Esophagus muscularis mucosa (tissue), 4 donors: ENCODE measurements around the gene RELB. TPM values are rescaled to one million over a fixed set of nuclear protein-coding genes. Genes with fewer than 3 reads are reported as not detected.

Source experiments
- DNase-seq: peaks from one replicate; pipeline ENCODE4 v3.0.0-alpha.2; 2017; ENCODE audit errors: extremely low spot score
- H3K27ac ChIP-seq, 4 donors: fragments of 200-600 bp; sonication (generic); replicated peaks in 1 of 4; 1 replicate in 3 of 4; 2 replicates in 1 of 4; pipeline ENCODE4 v1.5.1; 2016 to 2019; ENCODE audit warnings: mild to moderate bottlenecking in 1 of 4
- H3K27me3 ChIP-seq, 4 donors: fragments of 200-600 bp; sonication (generic); one replicate each; pipeline versions ENCODE4 v1.5.1 to v1.6.0; 2016 to 2019
- H3K36me3 ChIP-seq, 4 donors: fragments of 200-600 bp; sonication (generic); one replicate each; pipeline ENCODE4 v1.5.1; 2016 to 2019
- H3K4me1 ChIP-seq, 4 donors: fragments of 200-600 bp; sonication (generic); one replicate each; pipeline ENCODE4 v1.5.1; 2016 to 2019
- H3K4me3 ChIP-seq, 4 donors: fragments of 200-600 bp; sonication (generic); 1 replicate in 2 of 4; 2 replicates in 2 of 4; pipeline ENCODE4 v1.5.1; 2016 to 2019; ENCODE audit warnings: mild to moderate bottlenecking in 4 of 4, moderate library complexity in 1 of 4
- H3K9me3 ChIP-seq, 4 donors: fragments of 200-600 bp; sonication (generic); 1 replicate in 3 of 4; 2 replicates in 1 of 4; pipeline ENCODE4 v1.5.1; 2016 to 2019
- CTCF ChIP-seq, 3 experiments: fragments of 200-600 bp in 2 of 3; fragments of 450-650 bp in 1 of 3; sonication (generic) in 2 of 3; IDR thresholded peaks; one replicate each; pipeline ENCODE4 v1.5.1; 2017 to 2019; ENCODE audit warnings: antibody characterized with exemption in 3 of 3, mild to moderate bottlenecking in 2 of 3, moderate library complexity in 1 of 3
- EP300 ChIP-seq: sonication (generic); formaldehyde crosslinking; IDR thresholded peaks from one replicate; pipeline ENCODE4 v1.6.1; 2017; ENCODE audit warnings: antibody characterized with exemption
- POLR2A ChIP-seq: fragments of 450-650 bp; IDR thresholded peaks from one replicate; pipeline ENCODE4 v1.6.1; 2017; ENCODE audit warnings: antibody characterized with exemption, moderate library complexity, mild to moderate bottlenecking, low read depth
- POLR2AphosphoS5 ChIP-seq, 2 donors: sonication (generic); formaldehyde crosslinking; IDR thresholded peaks; one replicate each; pipeline ENCODE4 v1.6.1; 2017; ENCODE audit warnings: antibody characterized with exemption in 2 of 2
- WGBS: methylation state at CpG from one replicate; pipeline ENCODE4 v1.1.5; 2018; 5-methylcytosine and 5-hydroxymethylcytosine counted together
- intact Hi-C: fragments of 100-400 bp; cut with DNase I; formaldehyde crosslinking; loops from one replicate; pipeline ENCODE4 v1.15.1; 2023
- total RNA-seq, 4 donors: library from RNA; depleted of rRNA; stranded (reverse); fragments of >200 nt; gene quantifications; one replicate each; pipeline versions ENCODE4 v1.1.0 to v1.2.1, GENCODE V29; 2016

RELB gene
- total RNA-seq, 4 donors from 2014 or later, result 5.8 to 15.9 (median 7.5) TPM

- intact Hi-C loops, result no loop called here
- DNase-seq, result no peak
- H3K27ac ChIP-seq, result no peak overlapping the region
- H3K36me3 ChIP-seq, result peaks cover 5 to 67% (median 21%) of the 10 kb centered on the region in 4 donors
- no peaks in the 10 kb centered on the region for H3K9me3 ChIP-seq
- peaks cover 0 to 5% (median 0%) of the 10 kb centered on the region in 4 donors for H3K4me1 ChIP-seq
- TF ChIP-seq EP300 (no peak), POLR2AphosphoS5 (IDR thresholded peaks at IDR 0.05) (no peak), CTCF (IDR thresholded peaks at IDR 0.05) (no peak), POLR2A (no peak)
- no peak overlapping the region for H3K4me3 ChIP-seq
- H3K27me3 ChIP-seq, result no peaks in the 10 kb centered on the region
- 94% methylated on average over 38 of the region's 42 CpGs for WGBS
Measured at GRCh38 chr19:45011959-45012358, 10.7 kb downstream of the RELB start.

- DNase-seq, result no peak
- Histone ChIP-seq H3K9me3 (no peaks in the 10 kb centered on the region), H3K4me3 (no peak overlapping the region), H3K4me1 (peaks cover 0 to 7% (median 0%) of the 10 kb centered on the region in 4 donors), H3K27ac (peak overlapping the region in 1 of 4 donors; percentile 1), H3K27me3 (no peaks in the 10 kb centered on the region), H3K36me3 (peaks cover 5 to 59% (median 19%) of the 10 kb centered on the region in 4 donors)
- intact Hi-C loops, result no loop called here
- WGBS, result 65% methylated on average over 13 of the region's 13 CpGs
- peak; percentile 44 to 60 (median 58) for TF ChIP-seq CTCF (IDR thresholded peaks at IDR 0.05)
- TF ChIP-seq POLR2AphosphoS5 (IDR thresholded peaks at IDR 0.05), result no peak
Measured at GRCh38 chr19:45016388-45017314, 15.4 kb downstream of the RELB start.

- peaks cover 0 to 7% (median 0%) of the 10 kb centered on the region in 4 donors for H3K4me1 ChIP-seq
- no peak for TF ChIP-seq POLR2A
- no peak for TF ChIP-seq POLR2AphosphoS5 (IDR thresholded peaks at IDR 0.05)
- TF ChIP-seq CTCF (IDR thresholded peaks at IDR 0.05), result no peak
- no peak for TF ChIP-seq EP300
- peaks cover 0 to 41% (median 3%) of the 10 kb centered on the region in 4 donors for H3K36me3 ChIP-seq
- no peak overlapping the region for H3K4me3 ChIP-seq
- 88% methylated on average over 2 of the region's 2 CpGs for WGBS
- H3K27me3 ChIP-seq, result no peaks in the 10 kb centered on the region
- intact Hi-C loops, result no loop called here
- no peak overlapping the region for H3K27ac ChIP-seq
- H3K9me3 ChIP-seq, result no peaks in the 10 kb centered on the region
- DNase-seq, result no peak
Measured at GRCh38 chr19:45019187-45019586, 17.9 kb downstream of the RELB start.

GRCh38 chr19:45020071-45020470 is 18.8 kb downstream of the RELB start:
- Histone ChIP-seq H3K36me3 (peaks cover 0 to 38% (median 5%) of the 10 kb centered on the region in 4 donors), H3K4me3 (no peak overlapping the region), H3K27ac (no peak overlapping the region), H3K4me1 (peaks cover 0 to 7% (median 0%) of the 10 kb centered on the region in 4 donors), H3K9me3 (no peaks in the 10 kb centered on the region), H3K27me3 (no peaks in the 10 kb centered on the region)
- TF ChIP-seq POLR2AphosphoS5 (IDR thresholded peaks at IDR 0.05), result no peak
- TF ChIP-seq POLR2A, result no peak
- no peak for TF ChIP-seq CTCF (IDR thresholded peaks at IDR 0.05)
- no peak for TF ChIP-seq EP300
- DNase-seq, result no peak
- intact Hi-C loops, result no loop called here
- WGBS, result 83% methylated on average over 3 of the region's 3 CpGs
